DMS53 treated with DMSO at 0.1 percent for 48 hours (cell line): Measurements from ENCODE around the gene CAMKK2.
"Not testable (repeated sequence)": the region's sequence is repeated elsewhere in the genome, so short reads cannot be mapped to it uniquely, and the experiment has no call there.

Source experiments
- DNase-seq: peaks from one replicate; lab custom pipeline; 2025; ENCODE audit not compliant: unreplicated experiment; lab: John Stamatoyannopoulos, UW

Gene CAMKK2

DNA sequence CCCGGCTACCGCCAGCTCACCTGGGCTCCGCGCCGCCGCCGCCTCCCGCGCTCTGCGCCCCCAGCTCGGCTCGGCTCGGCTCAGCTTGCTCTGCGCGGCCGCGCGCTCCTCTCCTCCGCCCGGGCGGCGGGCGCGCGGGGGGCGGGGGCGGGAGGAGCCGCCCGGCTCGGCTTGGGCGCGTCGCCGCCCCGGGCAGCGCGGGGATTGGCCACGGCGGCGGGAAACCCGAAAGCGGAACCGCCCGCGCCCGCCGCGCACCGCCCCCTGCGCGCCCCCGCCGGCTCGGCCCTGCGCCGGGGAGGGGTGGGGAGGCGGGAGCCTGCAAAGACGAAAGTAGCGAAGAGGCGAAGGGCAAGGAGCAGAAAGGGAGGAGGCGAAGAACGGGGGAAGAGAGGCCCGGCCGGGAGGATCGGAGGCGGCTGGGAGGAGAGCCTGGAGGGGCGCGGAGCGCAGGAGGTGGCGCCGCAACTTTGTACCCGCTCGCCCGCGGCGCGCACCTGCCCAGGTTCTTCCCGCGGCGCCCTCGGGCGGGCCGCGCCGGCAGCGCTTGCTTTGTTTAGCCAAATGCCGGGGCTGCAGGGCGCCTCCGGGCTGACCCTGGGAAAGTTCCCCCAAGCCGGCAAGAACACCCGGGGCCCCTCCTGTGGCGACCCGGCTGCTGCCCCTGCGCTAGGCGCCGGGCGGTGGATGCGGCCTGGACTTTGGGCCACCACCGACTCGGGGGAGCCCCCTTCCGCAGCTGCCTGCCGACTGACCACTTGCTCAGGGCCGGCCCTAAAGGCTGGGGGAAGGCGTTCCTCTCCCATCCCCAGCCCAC is at the start of gene CAMKK2:
Gene CAMKK2, minus strand, starts transcription at position 92 of the 817 bp plus-strand sequence. CDS start 22,183 bp downstream, outside the sequence.
- DNase-seq: peak; percentile 67

DNA sequence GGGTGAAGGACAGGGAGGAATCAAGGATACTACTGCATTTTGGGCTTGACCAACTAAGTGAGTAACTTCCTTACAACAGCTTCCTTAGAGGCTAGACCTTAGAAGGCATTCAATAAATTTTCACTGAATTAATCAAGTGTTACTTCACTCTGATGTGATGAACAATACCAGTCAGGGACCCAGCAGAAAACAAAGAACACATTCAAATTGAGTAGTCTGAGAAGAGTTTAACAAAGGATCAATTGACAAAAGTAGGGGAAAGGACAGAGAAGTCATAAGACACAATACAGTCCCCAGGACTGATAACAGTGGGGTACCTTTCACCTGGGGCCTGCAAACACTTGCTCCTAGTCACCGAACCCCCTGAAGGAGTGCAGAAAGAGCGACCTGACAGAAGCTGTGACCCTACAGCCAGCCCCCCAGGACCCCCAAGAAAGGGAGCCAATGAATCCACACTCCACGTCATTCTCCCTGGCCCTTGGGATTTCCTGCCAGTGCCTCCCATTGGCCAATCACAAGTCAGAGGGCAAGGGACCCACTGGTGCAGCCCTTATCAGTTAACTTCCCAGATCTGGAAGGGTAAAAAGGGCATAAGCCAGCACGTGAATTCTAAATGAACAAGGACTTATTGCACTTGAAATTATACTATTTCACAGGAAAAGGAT is 48.8 kb upstream of the CAMKK2 start:
- DNase-seq: no peak

GRCh38 chr12:121344506-121344905 is 48.0 kb upstream of the CAMKK2 start:
- DNase-seq: no peak

- no peak for DNase-seq
These were observed 40.9 kb upstream of the CAMKK2 start for GRCh38 chr12:121337416-121337815.

DNA sequence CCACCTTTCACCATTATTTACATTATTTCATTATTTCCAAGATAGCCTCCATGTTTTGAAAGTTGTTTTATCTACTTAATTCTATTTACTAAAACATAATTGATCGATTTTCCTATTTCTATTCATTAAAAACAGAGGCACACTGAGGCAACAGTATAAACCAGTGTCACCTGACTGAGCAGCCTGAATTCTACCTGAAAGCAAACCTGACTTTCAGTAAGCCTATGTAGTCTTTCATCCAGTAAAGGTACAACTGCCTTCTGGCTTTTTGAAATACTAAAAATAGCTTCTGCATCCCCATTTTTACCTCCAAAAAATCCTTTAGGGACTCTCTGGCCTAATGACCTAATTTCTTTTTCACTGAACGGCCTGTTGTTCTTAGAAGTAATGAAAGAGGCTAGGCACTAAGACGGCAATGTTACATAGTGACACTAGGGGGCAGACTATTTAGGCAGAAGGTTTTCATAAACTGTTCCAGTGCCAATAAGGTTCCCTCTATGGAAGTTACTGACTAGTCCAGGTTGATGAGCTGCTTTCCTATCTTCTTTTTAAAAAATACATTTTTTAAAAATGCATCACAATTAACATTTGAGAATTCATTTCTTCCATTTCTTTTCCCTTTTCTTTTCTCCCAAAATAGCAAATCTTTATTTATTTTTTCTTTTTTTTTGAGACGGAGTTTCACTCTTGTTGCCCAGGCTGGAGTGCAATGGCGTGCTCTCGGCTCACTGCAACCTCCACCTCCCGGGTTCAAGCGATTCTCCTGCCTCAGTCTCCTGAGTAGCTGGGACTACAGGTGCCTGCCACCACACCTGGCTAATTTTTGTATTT is 38.2 kb upstream of the CAMKK2 start:
- DNase-seq: peak; percentile 73

GRCh38 chr12:121333747-121334146 is 37.2 kb upstream of the CAMKK2 start:
- DNase-seq: no peak

GRCh38 chr12:121331248-121331647 is 34.7 kb upstream of the CAMKK2 start:
- peak; percentile 6 for DNase-seq

DNA sequence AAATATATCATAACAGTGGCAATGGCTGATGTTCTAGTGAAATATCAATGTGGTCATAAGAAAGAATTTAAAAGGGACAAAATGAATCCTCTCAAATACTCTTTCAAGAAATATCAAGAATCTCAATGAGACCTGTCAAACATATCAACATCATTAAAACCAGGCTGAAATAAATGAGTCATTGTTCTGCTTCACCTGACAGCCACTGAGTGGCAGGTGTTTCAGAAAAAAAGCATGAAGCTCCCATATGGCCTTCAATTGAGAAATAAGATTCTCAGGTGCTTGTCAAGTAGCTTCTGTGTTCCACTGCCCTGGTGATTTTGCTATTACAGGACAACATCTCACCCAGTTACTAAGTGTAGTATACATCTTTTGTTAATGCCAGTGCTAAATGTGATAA is 34.2 kb upstream of the CAMKK2 start:
- DNase-seq: peak; percentile 66

- DNase-seq: no peak
These were observed 33.7 kb upstream of the CAMKK2 start for GRCh38 chr12:121330195-121330594.

GRCh38 chr12:121328620-121329019 is 32.1 kb upstream of the CAMKK2 start:
- DNase-seq: no peak

DNA sequence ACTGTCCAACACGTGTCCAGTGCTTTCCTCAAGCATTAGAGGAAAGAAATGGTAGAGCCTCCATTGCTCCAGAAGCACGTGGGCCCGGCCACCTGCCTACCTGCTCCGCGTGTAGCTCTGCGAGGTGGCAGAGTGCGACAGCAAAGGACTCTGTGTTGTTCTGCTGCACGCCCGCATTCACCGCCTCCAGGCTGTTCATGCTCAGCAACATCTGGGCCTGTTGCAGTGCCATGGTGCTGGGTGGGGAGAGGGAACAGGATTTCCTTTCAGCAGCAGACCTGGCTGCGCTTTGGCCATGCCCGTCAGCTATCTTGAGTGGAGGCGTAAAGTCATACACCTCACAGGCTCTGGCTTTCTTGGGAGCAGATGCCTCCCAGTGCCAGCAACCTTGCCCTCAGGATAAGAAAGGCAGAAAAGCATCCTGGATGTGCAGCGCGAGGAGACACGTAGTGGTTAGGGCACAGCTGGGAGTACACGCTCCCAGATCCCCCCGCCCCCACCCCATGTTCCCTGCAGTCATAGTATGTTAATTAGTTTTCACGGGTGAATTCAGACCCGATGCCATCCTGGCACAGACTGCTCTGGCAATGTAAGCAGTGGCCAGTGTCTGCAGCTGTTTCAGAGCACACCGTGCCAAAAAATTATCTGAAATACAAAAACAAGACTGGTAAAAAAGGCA is 30.6 kb upstream of the CAMKK2 start:
- no peak for DNase-seq

GRCh38 chr12:121325922-121326396 is 29.4 kb upstream of the CAMKK2 start:
- no peak for DNase-seq

GRCh38 chr12:121323908-121324307 is 27.4 kb upstream of the CAMKK2 start:
- DNase-seq: no peak

- no peak for DNase-seq
These were observed 21.6 kb upstream of the CAMKK2 start for GRCh38 chr12:121318121-121318520.

- no peak for DNase-seq
These were observed 17.9 kb upstream of the CAMKK2 start for GRCh38 chr12:121314431-121314830.

- DNase-seq: not testable (repeated sequence)
These were observed 13.7 kb upstream of the CAMKK2 start for GRCh38 chr12:121310231-121310630.

GRCh38 chr12:121307397-121307796 is 10.9 kb upstream of the CAMKK2 start:
- DNase-seq: not testable (repeated sequence)

DNA sequence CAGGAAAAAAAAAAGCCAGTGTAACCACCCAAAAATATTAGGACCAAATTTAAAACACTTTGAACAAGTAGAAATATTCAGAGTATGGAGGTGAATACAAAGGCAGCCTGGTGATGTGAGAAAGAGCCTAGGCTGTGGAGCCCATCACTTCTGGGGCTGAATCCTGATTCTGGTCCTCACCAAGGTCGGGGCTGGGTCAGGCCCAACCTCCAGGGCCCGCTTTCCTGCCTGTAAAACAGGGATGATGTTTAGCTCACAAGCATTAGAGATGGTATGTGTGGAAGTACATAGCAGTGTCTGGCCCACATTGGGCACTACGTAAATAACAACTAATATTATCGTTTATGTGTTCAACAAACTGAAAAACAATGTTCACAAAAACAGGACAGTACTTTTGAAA is 7.8 kb upstream of the CAMKK2 start:
- no peak for DNase-seq

DNA sequence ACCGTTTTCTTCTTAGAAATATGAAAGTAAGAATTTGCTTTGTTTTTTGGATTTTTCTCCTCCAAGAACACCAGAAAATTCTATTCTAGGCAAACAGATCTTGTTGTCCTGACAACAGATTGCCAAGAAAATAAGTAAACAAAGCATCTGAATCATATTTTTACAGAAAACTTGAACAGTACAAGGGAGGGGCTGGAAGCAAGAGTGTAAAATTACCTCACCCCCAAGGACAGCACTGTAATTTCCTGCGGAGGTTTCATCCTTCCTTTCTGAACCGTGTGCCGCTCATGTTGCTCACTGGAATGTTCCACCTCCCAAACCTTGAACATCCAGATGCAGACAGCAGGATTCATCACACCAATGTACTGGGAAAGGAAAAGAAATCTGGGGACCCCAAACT is 5.4 kb upstream of the CAMKK2 start:
- DNase-seq: no peak

GRCh38 chr12:121300083-121300819 is 3.7 kb upstream of the CAMKK2 start:
- peak; percentile 32 for DNase-seq
